K562 (cell line): ENCODE results near the gene TRPC3. TPM values are rescaled to one million over a fixed set of nuclear protein-coding genes. Genes with fewer than 3 reads are reported as not detected.

Source experiments
- ATF3 ChIP-seq, 2 experiments: fragments of 450-650 bp in 1 of 2; sonication (generic) in 1 of 2; formaldehyde crosslinking in 1 of 2; IDR thresholded peaks in 1 of 2; conservative IDR thresholded peaks in 1 of 2; 2 replicates each; pipeline versions ENCODE4 v1.6.1 to v1.8.1; 2016 to 2023; ENCODE audit warnings: mild to moderate bottlenecking in 2 of 2, moderate library complexity in 2 of 2, inconsistent platforms in 1 of 2, missing genetic modification reagents in 1 of 2
- CSDE1 ChIP-seq, 2 experiments: fragments of 450-650 bp; IDR thresholded peaks; 2 replicates each; pipeline ENCODE4 v1.6.1; 2016; ENCODE audit warnings: mild to moderate bottlenecking in 1 of 2
- JUN ChIP-seq, 2 experiments: sonication (generic) in 1 of 2; formaldehyde crosslinking in 1 of 2; IDR thresholded peaks; 2 replicates each; pipeline versions ENCODE4 v1.6.1 to v1.8.0; 2012 to 2022; ENCODE audit warnings: borderline replicate concordance in 2 of 2, mild to moderate bottlenecking in 2 of 2, improper control_type of control experiment in 1 of 2, low read depth in 1 of 2, low read length in 1 of 2, missing genetic modification reagents in 1 of 2
- RERE ChIP-seq: sonication (generic); formaldehyde crosslinking; IDR thresholded peaks from 2 replicates; pipeline ENCODE4 v1.8.0; 2023; ENCODE audit warnings: missing genetic modification reagents, mild to moderate bottlenecking, borderline replicate concordance
- THAP7 ChIP-seq: fragments of 250-450 bp; sonication (Bioruptor Pico); IDR thresholded peaks from 2 replicates; pipeline ENCODE4 v1.5.0; 2021
- TSHZ1 ChIP-seq: fragments of 250-450 bp; sonication (Bioruptor Pico); IDR thresholded peaks from 2 replicates; pipeline ENCODE4 v1.4.0; 2020; ENCODE audit warnings: mild to moderate bottlenecking, moderate library complexity
- polyA plus RNA-seq, 8 experiments: library from polyadenylated mRNA; depleted of rRNA in 4 of 8; stranded (reverse) in 5 of 8; unstranded in 3 of 8; fragments of >200 nt; fragmentation: Nextera tagmentation in 2 of 8; fragmentation: Illumina TruSeq in 1 of 8; extraction: Ambion mirVana in 2 of 8; extraction: Trizol in 1 of 8; gene quantifications; 2 replicates each; pipeline versions ENCODE4 v1.2.1 to v1.2.3, GENCODE V29; 2011 to 2014; ENCODE audit warnings: inconsistent platforms in 1 of 8, missing spikeins in 1 of 8
- total RNA-seq, 7 experiments: library from RNA; depleted of rRNA in 6 of 7; stranded (reverse); fragments of >200 nt in 6 of 7; fragmentation: Illumina TruSeq in 2 of 7; extraction: Trizol in 2 of 7; gene quantifications; 2 replicates each; pipeline versions ENCODE4 v1.2.1 to v1.2.3, GENCODE V29; 2011 to 2021; ENCODE audit warnings: low replicate concordance in 1 of 7

TRPC3 gene
- total and polyA plus RNA-seq, 9 of the 15 experiments (the other 6 are each of a cell fraction or from before 2014, with no cell fraction given): 0.01 to 0.27 (median 0.11) TPM

- TF ChIP-seq TSHZ1 (CRISPR knock-in tag): no peak
- no peak for TF ChIP-seq JUN (IDR thresholded peaks at IDR 0.05; ENCODE audit: borderline replicate concordance, low read depth, low read length)
- no peak for TF ChIP-seq JUN (CRISPR knock-in tag; IDR thresholded peaks at IDR 0.05; ENCODE audit: borderline replicate concordance)
- no peak for TF ChIP-seq CSDE1 (IDR thresholded peaks at IDR 0.05)
- TF ChIP-seq ATF3 (IDR thresholded peaks at IDR 0.05): peak; percentile 69
- TF ChIP-seq ATF3 (CRISPR knock-in tag; conservative IDR thresholded peaks at IDR 0.05): no peak
- no peak for TF ChIP-seq THAP7 (CRISPR knock-in tag)
- no peak for TF ChIP-seq RERE (CRISPR knock-in tag)
These were observed 81.7 kb downstream of the TRPC3 start, which contains the start of gene BBS7 (continued) for GRCh38 chr4:121869841-121870822.
